ENCODE results near the gene CDH4.

DNA sequence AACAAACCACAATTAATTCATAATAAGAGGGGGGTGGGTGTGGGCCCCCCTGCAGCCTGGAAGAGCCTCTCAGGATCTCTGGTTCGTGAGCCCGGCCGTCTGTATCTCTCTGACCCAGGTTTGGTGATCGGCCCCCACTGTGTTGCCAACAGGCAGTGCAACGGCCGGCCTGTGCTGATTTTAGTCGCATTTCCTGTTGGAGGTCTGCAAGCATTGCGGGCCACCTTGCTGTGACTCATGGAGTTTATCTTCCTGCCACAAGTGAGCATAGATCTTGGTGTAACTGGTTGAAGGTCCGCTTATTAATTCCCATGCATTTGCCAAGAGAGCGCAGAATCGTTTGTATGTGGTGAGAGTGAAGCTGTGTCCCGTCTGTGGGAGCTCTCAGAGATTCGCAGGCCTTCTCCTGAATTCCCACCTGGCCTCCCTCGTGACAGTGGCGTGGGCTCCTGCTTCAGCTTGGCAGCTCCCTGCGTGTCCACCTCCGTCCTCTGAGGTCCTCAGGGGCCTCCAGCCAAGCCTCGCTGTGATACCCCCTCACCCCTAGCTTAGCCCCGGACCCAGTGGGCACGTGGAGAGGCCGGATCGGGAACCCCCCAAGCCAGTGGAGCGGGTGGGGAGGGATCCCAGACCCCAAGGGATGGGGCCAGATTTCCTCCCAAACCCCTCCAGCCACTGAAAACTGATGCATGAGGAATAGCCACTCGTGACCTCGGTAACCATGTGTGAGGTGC, 269.8 kb downstream of the CDH4 start:
- TF ChIP-seq, protein P1, sequence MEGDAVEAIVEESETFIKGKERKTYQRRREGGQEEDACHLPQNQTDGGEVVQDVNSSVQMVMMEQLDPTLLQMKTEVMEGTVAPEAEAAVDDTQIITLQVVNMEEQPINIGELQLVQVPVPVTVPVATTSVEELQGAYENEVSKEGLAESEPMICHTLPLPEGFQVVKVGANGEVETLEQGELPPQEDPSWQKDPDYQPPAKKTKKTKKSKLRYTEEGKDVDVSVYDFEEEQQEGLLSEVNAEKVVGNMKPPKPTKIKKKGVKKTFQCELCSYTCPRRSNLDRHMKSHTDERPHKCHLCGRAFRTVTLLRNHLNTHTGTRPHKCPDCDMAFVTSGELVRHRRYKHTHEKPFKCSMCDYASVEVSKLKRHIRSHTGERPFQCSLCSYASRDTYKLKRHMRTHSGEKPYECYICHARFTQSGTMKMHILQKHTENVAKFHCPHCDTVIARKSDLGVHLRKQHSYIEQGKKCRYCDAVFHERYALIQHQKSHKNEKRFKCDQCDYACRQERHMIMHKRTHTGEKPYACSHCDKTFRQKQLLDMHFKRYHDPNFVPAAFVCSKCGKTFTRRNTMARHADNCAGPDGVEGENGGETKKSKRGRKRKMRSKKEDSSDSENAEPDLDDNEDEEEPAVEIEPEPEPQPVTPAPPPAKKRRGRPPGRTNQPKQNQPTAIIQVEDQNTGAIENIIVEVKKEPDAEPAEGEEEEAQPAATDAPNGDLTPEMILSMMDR (IDR thresholded peaks at IDR 0.05; ENCODE audit: insufficient read depth, low read length): no peak
- TF ChIP-seq GABPA (IDR thresholded peaks at IDR 0.05; ENCODE audit: low read depth): no peak
- TF ChIP-seq, protein P2, sequence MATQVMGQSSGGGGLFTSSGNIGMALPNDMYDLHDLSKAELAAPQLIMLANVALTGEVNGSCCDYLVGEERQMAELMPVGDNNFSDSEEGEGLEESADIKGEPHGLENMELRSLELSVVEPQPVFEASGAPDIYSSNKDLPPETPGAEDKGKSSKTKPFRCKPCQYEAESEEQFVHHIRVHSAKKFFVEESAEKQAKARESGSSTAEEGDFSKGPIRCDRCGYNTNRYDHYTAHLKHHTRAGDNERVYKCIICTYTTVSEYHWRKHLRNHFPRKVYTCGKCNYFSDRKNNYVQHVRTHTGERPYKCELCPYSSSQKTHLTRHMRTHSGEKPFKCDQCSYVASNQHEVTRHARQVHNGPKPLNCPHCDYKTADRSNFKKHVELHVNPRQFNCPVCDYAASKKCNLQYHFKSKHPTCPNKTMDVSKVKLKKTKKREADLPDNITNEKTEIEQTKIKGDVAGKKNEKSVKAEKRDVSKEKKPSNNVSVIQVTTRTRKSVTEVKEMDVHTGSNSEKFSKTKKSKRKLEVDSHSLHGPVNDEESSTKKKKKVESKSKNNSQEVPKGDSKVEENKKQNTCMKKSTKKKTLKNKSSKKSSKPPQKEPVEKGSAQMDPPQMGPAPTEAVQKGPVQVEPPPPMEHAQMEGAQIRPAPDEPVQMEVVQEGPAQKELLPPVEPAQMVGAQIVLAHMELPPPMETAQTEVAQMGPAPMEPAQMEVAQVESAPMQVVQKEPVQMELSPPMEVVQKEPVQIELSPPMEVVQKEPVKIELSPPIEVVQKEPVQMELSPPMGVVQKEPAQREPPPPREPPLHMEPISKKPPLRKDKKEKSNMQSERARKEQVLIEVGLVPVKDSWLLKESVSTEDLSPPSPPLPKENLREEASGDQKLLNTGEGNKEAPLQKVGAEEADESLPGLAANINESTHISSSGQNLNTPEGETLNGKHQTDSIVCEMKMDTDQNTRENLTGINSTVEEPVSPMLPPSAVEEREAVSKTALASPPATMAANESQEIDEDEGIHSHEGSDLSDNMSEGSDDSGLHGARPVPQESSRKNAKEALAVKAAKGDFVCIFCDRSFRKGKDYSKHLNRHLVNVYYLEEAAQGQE (IDR thresholded peaks at IDR 0.05; ENCODE audit: insufficient replicate concordance, low read depth): no peak
